Measurements from ENCODE around the gene DENND4C. TPM values are rescaled to one million over a fixed set of nuclear protein-coding genes. Genes with fewer than 3 reads are reported as not detected.

Gene DENND4C
- total RNA-seq, 1 experiment from 2014 or later: 22.6 TPM

- H3K27ac Mint-ChIP-seq: no peak overlapping the region
- ATAC-seq (no peak), DNase-seq (ENCODE audit: low spot score) (no peak)
- TF ChIP-seq NR1H2 (CRISPR knock-in tag; IDR thresholded peaks at IDR 0.05): no peak
- TF ChIP-seq ETV6 (CRISPR knock-in tag; IDR thresholded peaks at IDR 0.05): no peak
- no peak for TF ChIP-seq ZBTB21 (CRISPR knock-in tag; IDR thresholded peaks at IDR 0.05; ENCODE audit: borderline replicate concordance)
- TF ChIP-seq CDX4 (CRISPR knock-in tag; IDR thresholded peaks at IDR 0.05; ENCODE audit: borderline replicate concordance): no peak
- no peak for TF ChIP-seq FOXP4 (CRISPR knock-in tag; IDR thresholded peaks at IDR 0.05)
- no peak for TF ChIP-seq ZNF512 (CRISPR knock-in tag; IDR thresholded peaks at IDR 0.05; ENCODE audit: borderline replicate concordance)
- TF ChIP-seq JUN (CRISPR knock-in tag; IDR thresholded peaks at IDR 0.05): no peak
- TF ChIP-seq TCF7 (CRISPR knock-in tag; IDR thresholded peaks at IDR 0.05; ENCODE audit: low read depth): no peak
- TF ChIP-seq AR (CRISPR knock-in tag; IDR thresholded peaks at IDR 0.05): no peak
- TF ChIP-seq ERG (CRISPR knock-in tag; IDR thresholded peaks at IDR 0.05): no peak
- TF ChIP-seq CTCF (IDR thresholded peaks at IDR 0.05): no peak
- no peak for TF ChIP-seq TP53 (CRISPR knock-in tag; IDR thresholded peaks at IDR 0.05)
- TF ChIP-seq SMAD3 (CRISPR knock-in tag; IDR thresholded peaks at IDR 0.05; ENCODE audit: borderline replicate concordance): no peak
- TF ChIP-seq ARID4B (CRISPR knock-in tag; IDR thresholded peaks at IDR 0.05; ENCODE audit: borderline replicate concordance): no peak
- H3K36me3 Mint-ChIP-seq: peaks cover 32% of the 10 kb centered on the region
- no peaks in the 10 kb centered on the region for H3K9me3 Mint-ChIP-seq
- ChIA-PET POLR2A (no interaction called here), CTCF (interaction anchor here (1.5 kb wide), 1 partner anchor 106 kb away, joined by 8 read pairs; no protein-coding TSS in a partner anchor)
- no peak overlapping the region for H3K4me3 Mint-ChIP-seq
- H3K4me1 Mint-ChIP-seq: no peaks in the 10 kb centered on the region
- no peaks in the 10 kb centered on the region for H3K27me3 Mint-ChIP-seq (ENCODE audit: low read depth)
These were observed 128.2 kb downstream of the DENND4C start for GRCh38 chr9:19358701-19359100.

All from WTC11 (cell line).